NCI-H1092 (cell line): Measurements from ENCODE around the gene ITGAE.

Source experiments
- DNase-seq: peaks from one replicate; lab custom pipeline; 2025; lab: John Stamatoyannopoulos, UW

ITGAE gene

DNA sequence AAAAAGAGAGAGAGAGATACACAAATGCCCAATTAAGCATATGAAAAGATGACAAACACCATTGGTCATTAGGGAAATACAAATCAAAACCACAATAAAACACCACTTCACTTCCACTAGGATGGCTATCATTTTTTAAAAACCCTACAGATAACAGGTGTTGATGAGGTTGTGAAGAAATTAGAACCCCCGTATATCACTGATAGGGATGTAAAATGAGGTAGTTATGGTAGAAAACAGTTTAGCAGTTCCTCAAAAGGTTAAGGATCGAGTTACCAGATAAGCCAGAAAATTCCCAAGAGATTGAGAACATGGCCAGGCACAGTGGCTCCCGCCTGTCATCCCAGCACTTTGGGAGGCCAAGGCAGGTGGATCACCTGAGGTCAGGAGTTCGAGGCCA lies 107.8 kb downstream of the ITGAE start:
- DNase-seq = no peak

DNA sequence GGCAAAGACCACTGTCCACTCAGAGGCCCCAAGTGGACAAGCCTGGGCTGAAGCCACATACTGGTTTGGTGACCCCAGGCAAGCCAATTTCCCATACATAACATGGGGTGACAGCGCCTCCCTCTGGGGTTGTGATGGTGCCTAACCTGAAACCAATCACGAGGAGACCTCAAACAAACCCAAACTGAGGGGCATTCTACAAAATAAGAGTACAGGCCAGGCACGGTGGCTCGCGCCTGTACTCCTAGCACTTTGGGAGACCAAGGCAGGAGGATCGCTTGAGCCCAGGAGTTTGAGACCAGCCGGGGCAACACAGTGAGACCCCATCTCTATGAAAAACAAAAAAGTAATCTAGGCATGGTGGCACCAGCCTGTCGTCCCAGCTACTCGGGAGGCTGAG lies 108.6 kb downstream of the ITGAE start:
- DNase-seq = no peak

DNA sequence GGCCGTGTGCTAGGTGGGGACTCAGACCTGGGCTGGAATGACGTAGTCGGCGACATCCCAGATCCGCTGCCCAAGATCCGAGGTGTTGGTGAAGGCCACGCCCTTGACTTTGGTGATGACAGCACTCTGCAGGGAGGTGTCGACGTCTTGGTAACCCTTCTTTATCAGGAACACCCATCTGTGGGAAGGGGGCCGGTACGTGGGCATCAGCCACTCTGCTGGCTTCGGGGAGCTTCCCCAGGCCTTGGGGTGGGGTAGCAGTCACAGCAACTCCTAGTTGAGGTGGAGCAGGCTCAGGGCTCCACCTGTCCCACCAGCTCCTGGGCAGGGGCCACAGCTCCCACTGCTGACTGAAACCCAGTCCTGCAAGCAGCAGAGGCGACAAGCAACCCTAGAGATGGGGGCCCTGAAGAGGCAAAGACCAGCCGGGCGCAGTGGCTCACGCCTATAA lies 109.3 kb downstream of the ITGAE start:
- no peak for DNase-seq

DNA sequence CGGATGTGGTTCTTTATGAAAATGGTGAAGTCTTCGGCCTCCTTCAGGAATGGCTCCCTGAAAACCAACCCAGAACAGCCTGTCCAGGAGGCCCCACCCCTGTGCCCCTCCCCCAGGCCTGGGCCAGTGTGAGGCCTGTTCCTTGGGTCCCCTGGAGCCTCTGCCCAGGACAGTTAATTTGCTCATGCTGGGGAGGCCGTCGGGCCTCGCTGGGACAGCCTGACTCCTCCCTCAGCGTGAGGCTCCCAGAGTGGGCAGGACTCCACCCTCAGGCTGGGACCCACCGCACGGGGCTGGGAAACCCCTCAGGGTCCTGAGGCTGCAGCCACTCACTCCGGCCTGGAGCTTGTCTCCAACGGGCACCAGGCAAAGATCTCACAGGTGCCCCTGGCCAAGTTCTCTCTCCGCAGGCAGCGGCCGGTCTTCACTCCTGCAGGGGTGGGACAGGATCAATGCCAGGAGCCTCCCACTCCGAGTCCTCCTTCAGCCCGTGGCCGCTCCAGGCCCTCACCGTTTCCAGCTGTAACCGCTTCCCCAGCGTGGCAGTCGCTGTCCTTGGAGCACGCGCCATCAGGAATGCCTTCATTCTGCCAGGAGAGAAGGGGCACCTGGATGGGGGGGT lies 110.8 kb downstream of the ITGAE start:
- no peak for DNase-seq

DNA sequence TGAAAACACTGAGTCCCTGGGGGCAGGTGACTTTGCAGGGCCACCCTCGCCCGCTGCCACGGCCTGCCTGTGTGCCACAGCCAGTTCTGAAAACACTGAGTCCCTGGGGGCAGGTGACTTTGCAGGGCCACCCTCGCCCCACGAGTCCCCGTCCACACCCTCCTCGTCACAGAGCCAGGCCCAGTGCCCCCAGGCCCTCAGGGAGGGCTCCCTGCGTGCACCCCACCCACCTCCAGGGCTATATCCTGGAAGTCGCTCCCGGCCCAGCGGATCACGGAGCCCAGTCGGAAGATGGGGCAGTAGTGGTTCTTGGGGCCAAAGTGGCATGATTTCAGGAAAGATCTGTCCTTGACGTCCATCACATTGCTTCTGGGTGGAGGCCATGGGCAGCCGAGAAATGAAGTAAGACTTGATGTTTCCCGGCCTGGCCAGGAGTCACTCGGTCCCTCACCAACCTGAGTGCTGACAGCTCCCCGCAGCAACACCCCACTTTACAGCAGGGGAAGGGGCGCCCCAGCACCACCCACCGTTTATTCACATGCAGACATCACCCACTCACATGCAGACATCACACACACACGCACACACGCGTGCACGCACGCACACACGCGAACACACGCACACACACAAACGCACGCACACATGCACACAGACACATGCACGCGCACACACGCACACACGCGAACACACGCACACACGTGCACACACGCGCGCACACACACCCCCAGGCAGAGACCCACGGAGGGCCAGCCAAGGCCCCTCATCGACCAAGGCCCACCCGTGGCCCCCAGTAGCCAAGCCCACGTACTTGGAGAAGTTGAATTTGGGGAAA lies 111.5 kb downstream of the ITGAE start:
- no peak for DNase-seq

DNA sequence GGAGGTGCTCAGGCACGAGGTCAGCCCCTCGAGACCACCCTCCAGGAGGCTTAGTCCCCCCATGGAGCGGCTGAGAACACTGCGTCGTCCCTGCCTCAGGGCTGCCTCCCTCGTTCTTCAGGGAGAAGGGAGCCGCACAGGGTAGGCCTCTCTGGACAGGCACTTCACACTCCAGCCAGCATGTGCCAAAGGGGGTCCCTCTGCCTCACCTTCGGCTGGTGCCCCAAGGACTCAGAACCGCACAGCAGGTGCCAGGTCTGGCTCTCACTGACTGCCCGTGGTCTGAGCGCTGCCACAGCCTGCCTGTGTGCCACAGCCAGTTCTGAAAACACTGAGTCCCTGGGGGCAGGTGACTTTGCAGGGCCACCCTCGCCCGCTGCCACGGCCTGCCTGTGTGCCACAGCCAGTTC lies 112.1 kb downstream of the ITGAE start:
- no peak for DNase-seq

DNA sequence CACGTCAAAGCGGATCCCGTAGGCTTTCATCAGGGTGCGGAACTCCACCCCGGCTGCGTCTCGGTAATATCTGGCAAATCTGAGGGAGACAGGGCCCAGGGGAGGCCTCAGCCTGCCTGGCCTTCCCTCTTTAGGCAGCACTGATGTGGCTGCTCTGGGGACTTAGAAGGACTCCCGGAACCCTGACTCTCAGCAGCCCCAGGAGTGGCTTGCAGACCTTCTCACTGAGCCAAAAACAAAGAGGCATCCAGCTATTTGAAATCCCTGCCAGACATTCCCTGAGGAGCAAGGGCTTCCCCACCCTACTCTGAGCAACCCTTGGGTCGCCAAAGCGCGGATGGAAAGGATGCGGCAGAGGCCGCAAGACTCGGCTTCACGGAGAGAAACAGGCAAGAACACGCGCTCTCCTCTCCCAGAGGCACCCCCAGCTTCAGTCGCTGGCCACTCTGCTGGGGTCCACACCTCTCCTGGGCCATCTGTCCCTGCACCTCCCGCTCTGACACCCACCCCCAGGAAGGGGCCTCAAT lies 112.9 kb downstream of the ITGAE start:
- DNase-seq = no peak

DNA sequence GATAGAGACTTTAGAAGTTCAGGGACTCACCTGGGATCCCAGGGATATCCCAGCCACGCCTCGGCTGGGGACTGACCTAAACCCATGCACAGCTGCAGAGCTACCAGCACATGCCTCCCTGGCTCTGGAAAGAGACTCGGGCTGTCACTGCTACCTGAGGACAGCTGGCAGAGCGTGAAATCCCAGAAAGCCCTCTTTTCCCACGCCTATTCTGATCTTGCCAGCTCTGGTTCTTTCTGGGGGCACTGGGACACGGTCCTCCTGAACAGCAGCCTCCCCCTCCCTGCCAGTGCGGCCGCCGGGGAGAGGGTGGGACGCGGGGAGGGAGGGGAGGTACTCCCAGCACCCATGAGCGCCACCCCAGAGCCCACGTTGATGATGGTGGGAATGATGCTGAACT lies 115.8 kb downstream of the ITGAE start:
- no peak for DNase-seq

DNA sequence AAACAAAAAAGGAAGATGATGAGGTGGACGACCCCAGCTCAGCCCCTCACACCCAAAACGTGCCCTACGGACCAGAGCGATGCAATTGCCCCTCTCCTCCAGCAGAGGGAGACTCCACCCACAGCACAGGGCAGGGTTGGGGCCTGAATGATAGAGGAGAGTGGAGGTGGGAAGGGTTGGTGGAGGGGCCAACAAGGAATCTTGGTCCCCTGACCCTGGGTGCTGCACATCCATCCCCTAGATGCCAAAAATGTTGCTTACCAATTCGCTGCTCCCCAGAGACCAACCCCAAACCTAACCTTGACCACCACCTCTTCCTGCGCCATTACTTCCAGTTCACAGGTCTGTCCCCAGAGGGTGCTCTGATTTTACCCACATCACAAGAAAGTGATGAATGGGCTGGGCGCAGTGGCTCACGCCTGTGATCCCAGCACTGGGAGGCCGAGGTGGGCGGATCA lies 117.9 kb downstream of the ITGAE start:
- no peak for DNase-seq

DNA sequence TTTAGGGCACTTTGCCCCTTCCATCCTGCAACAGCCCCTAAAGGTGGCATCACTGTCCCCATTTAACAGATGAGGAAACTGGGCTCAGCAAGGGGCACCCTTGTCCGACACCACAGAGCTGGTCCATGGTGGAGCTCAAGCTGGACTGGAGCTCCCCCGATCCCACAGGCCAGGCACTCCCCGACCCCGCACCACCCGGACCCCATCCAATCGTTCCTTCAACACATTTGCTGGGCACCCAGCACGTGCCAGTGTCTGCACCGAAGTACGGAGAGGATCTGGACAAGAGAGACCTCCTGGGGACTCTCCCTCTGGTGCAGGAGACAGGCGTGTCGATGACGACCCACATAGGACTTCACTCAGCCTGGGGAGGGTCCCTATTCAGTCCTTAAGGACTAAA lies 119.0 kb downstream of the ITGAE start:
- no peak for DNase-seq

DNA sequence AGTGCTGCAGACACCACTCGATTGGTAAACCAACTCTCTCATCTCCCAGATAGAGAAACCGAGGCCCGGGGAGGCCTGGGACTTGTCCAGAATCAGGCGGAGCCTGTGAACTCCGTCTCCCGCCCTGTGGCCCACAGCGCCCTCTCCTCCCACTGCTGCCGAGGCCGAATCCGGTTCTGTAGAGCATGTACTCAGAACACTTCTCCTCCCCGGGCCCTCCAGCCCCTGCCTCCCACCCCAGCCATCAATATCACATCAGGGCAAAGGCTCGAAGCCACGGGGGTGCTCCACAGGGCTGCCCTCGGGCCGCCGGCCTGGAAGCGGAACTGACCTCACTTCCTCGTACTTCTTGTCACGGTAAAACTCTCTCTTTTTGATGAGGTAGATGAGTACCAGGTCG lies 119.4 kb downstream of the ITGAE start:
- DNase-seq = no peak

DNA sequence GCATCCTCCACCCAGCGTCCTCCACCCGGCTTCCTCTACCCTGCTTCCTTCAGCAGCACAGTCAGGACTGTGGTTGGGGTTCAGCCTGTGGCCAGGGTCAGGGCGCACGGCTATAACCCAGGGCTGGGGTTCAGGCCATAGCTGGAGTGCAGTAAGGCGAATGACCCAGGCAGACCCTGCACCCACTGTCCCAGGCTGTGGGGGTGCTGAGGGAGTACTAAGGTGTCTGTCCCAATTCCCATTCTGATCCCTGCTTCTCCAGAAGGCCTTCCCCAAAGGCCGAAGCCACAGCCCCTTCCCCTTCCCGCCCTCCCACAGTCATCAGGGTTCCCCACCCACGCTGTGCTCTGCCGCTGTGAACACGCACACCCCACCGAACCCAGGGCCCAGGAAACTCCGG lies 119.9 kb downstream of the ITGAE start:
- DNase-seq = no peak

DNA sequence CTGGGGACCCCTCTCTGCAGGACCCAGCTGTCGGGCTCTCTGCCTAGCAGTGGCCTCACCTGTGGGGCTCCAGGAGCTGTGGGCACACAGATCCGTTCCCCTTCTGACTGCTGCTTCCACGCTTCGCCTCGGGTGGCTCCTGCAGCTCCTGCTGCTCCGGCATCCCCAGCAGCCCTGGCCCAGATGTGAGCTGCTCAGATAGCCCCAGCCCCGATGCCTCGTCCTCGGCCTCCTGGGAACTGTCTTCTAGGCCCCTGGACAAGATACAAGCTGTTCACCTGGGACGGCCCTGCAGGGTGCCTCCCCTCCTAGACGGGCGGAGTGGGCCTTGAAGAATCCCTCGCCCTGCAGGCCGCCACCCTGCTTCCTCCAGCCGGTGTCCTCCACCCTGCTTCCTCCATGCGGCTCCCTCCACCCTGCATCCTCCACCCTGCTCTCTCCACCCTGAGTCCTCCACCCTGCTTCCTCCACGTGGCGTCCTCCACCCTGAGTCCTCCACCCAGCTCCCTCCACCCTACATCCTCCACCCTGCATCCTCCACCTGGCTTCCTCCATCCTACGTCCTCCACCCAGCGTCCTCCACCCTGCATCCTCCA lies 121.4 kb downstream of the ITGAE start:
- no peak for DNase-seq

DNA sequence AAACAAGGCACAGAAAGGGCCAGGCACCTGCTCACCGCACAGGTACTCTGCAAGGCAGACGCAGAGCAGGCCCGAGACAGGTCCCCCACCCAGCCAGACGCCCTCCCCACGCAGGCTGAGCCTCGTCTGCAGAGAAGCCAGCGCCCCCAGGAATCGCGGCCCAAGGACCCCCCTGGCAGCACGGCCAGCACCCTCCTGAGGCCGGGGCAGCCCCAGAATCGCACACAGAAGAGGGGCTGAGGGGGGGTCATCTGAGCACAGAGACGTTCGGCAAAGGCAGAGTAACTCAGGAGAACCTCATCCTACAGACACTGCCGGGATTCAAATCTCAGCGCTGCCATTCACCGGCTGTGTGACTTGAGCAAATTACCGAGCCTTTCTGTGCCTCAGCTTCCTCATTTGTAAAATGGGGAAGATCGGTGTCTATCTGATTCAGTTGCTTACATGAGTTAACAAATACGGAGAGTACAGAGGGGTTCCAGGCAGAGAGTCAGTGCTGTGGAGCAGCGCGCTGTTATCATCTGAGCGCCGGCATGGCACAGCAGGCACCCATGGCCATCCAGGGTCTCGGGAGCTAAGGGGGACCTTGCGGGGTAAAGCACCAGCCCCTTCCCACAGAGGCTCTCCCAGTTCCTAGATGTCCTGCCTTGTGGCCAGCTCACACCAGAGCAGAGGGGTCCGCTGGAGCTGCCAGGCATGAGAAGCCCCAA lies 122.0 kb downstream of the ITGAE start:
- DNase-seq = no peak

DNA sequence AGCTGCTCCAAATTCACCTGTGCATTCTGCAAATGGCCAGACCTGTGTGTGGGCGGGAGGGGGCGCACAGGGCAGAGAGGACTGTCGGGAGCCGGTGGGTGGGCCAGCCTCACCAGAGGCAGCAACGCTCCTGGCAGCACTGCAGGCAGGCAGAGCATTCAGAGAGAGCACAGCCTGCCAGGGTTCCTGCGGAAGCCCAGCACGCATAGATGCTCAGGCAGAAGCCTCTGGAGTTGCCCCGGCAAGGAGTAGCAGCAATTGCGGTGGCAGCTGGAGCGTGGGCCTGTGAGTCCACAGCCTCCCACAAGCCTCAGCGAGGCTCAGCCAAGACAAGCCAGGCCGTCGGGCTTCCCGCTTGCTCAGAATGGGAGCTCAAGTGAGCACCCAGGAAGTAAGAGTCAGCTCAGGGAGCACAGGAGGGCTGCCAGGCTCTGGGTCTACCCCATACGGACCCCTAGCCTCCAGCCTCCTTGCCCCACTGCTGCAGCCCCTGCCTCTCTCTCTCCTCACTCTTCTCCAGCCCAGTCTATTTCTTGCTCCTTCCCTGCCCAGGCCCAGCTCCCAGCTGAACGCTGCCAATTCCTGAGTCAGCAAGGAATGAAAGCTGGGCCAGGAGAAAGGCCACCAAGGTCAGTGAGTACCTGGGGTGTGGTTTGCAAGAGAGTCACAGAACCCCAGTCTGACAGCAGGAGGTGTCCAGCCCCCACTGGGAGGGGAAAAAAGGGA lies 122.7 kb downstream of the ITGAE start:
- no peak for DNase-seq

DNA sequence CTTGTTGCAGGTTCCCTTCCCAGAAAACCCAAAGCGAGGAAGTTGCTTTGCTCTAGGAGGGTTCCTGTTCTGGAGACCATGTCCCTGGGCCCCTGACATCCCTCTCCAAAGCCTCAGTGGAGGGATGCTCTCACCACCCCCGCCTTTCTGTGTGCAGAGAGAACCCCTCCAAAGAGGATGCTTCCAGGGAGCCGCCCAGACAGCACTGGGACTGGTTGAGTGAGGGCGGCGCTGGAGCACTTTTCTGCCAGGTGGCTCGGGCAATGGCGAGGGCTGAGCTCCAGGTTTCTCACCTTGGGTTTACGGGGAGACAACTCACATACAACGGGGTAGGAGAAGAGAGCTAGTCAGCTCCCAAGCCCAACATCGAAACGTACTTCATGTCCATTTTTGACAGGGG lies 125.1 kb downstream of the ITGAE start:
- no peak for DNase-seq

DNA sequence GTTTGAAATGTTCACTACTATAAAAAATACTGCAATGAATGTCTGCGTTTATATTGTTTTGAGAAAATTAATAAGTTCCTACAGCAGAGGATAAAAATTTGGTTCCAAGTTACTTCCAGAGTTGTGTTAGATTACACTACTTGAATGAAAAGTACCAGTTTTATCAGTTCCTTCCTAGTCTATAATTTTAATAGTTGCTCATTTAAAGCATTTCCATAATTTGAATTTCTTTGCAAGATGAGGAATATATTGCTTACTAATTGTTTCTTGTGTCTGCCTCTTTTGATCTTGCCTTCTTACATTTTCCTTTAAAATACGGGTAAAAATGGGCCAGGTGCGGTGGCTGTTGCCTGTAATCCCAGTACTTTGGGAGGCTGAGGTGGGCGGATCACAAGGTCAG lies 128.4 kb downstream of the ITGAE start:
- no peak for DNase-seq

DNA sequence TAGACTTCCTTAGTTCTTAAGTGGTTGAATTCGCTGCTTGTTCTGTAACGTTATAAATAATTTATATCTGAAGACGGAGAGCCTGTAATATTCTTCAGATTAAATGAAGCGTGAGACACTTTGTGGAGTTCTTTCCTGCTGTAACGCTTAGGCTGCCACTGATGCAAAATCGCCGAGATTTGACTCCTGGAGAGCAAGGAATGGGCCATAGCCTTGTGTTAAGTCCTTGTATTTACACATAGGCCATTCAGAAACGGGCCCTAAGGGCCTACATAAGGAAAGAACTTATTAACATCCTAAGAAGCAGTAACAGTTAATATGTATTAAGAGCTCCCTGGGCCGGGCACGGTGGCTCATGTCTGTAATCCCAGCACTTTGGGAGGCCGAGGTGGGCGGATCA lies 131.4 kb downstream of the ITGAE start:
- no peak for DNase-seq

DNA sequence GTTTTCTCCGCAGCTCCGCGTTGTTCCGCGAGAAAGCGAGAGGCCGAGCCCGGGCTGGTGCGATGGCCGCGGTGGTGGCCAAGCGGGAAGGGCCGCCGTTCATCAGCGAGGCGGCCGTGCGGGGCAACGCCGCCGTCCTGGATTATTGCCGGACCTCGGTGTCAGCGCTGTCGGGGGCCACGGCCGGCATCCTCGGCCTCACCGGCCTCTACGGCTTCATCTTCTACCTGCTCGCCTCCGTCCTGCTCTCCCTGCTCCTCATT lies 132.0 kb downstream of the ITGAE start:
- DNase-seq = no peak

DNA sequence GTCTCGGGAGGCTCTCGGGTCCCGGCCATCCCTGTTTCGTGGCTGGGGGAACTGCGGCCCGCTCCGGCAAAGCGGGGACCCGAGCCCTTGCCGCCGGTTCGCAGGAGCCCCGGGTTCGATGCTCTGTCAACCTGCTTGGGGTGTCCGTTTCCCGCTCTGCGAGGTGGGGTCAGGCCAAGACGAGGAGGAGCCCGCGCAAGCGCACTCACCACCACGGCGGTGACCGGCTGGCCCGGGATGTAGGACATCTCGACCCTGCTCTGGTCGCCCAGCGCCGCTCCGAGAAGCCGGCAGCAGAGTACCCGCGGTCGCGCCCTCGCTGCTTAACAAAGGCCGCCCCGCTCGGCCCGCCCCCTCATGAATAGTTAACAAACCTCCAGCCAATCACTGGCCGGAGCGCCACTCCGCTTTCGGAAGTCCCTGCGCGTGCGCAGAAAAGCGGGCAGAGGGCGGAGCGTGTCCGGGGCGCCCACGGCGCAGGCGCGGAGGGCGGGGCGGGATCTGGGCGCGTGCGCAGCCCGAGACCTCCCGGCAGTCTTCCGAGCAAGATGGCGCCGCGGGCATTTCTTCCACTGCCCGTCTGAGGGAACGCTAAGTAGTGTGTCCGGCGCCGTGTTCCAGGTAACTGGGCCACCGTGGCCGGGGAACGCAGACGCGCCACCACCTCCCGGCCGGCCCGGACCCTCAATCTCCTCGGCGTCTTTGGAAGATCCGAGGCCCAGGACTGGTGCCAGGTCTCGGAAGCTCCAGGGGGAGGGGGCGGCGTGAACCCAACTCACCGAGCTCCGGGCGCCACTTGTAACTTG lies 132.5 kb downstream of the ITGAE start, which contains the start of the genes EMC6 and TAX1BP3:
TSS of gene EMC6 (plus strand) at position 534 of the 806 bp plus-strand sequence. CDS start 335 bp downstream, outside the sequence.
TSS of gene TAX1BP3 (minus strand) at position 300 of the 806 bp plus-strand sequence. CDS start at position 248, 52 bp downstream.
- peak; percentile 95 for DNase-seq
